Stomach (tissue), 9 donors: ENCODE data around the gene ILF2. TPM values are rescaled to one million over a fixed set of nuclear protein-coding genes. Genes with fewer than 3 reads are reported as not detected.

Source experiments
- DNase-seq, 2 donors: peaks; one replicate each; pipeline versions ENCODE4 v3.0.0 to v3.0.0-alpha.2; 2013 to 2019
- H3K27ac ChIP-seq, 5 donors: fragments of 200-600 bp in 4 of 5; sonication (generic) in 4 of 5; one replicate each; pipeline ENCODE4 v1.5.1; 2013 to 2019; ENCODE audit warnings: mild to moderate bottlenecking in 1 of 5, moderate library complexity in 1 of 5
- H3K27me3 ChIP-seq, 3 donors: fragments of 200-600 bp; sonication (generic); one replicate each; pipeline ENCODE4 v1.5.1; 2017 to 2019; ENCODE audit warnings: mixed run types in 1 of 3
- H3K36me3 ChIP-seq, 4 donors: fragments of 200-600 bp; sonication (generic); 1 replicate in 3 of 4; 2 replicates in 1 of 4; pipeline ENCODE4 v1.5.1; 2016 to 2019
- H3K4me1 ChIP-seq, 4 donors: fragments of 200-600 bp; sonication (generic); one replicate each; pipeline ENCODE4 v1.5.1; 2016 to 2019
- H3K4me3 ChIP-seq, 4 donors: fragments of 200-600 bp; sonication (generic) in 3 of 4; one replicate each; pipeline ENCODE4 v1.5.1; 2016 to 2019; ENCODE audit warnings: mild to moderate bottlenecking in 1 of 4
- H3K9me3 ChIP-seq, 4 donors: fragments of 200-600 bp; sonication (generic); one replicate each; pipeline ENCODE4 v1.5.1; 2016 to 2019
- EP300 ChIP-seq: sonication (generic); formaldehyde crosslinking; IDR thresholded peaks from one replicate; pipeline ENCODE4 v1.6.1; 2017; ENCODE audit warnings: antibody characterized with exemption
- POLR2A ChIP-seq, 4 donors: fragments of 450-650 bp; IDR thresholded peaks; one replicate each; pipeline ENCODE4 v1.6.1; 2016; ENCODE audit warnings: antibody characterized with exemption in 4 of 4, control low read depth in 2 of 4, mild to moderate bottlenecking in 1 of 4, moderate library complexity in 1 of 4
- POLR2AphosphoS5 ChIP-seq, 3 donors: sonication (generic); formaldehyde crosslinking; IDR thresholded peaks; one replicate each; pipeline ENCODE4 v1.6.1; 2016; ENCODE audit warnings: antibody characterized with exemption in 3 of 3
- WGBS, 5 donors: extraction: QIAGEN DNeasy Blood & Tissue Kit in 3 of 5; methylation state at CpG; one replicate each; pipeline versions ENCODE4 v1.1.5 to v1.1.7; 2013 to 2018; 5-methylcytosine and 5-hydroxymethylcytosine counted together
- intact Hi-C: fragments of 100-400 bp; cut with DNase I; formaldehyde crosslinking; loops from one replicate; pipeline ENCODE4 v1.15.1; 2023; ENCODE audit warnings: low total_unique reads
- polyA plus RNA-seq, 3 donors: library from polyadenylated mRNA; stranded (reverse); fragments of 200-250 nt; gene quantifications; one replicate each; pipeline ENCODE4 v1.2.3, GENCODE V29; 2013
- total RNA-seq, 5 donors: library from RNA; depleted of rRNA; stranded (reverse); fragments of >200 nt; gene quantifications; one replicate each; pipeline versions ENCODE4 v1.1.0 to v1.2.3, GENCODE V29; 2014 to 2016
- TF ChIP-seq, protein P1 (sequence below), 7 experiments: fragments of 450-650 bp in 4 of 7; fragments of 200-600 bp in 3 of 7; sonication (generic) in 3 of 7; IDR thresholded peaks; one replicate each; pipeline ENCODE4 v1.5.1; 2016 to 2019; ENCODE audit warnings: antibody characterized with exemption in 7 of 7, control low read depth in 2 of 7, mild to moderate bottlenecking in 1 of 7
- donor health status: healthy with polysubstance abuse.
- donor health status: Bipolar disorder and iron deficiency.
- donor health status: healthy.

ILF2 gene
- total and polyA plus RNA-seq, 8 donors, result 17.1 to 138 (median 72.1) TPM

- WGBS, 5 donors, result 88 to 96% (median 93%) methylated on average over 9 of the region's 9 CpGs
- Histone ChIP-seq H3K36me3 (no peaks in the 10 kb centered on the region), H3K4me3 (no peak overlapping the region), H3K27ac (no peak overlapping the region), H3K27me3 (no peaks in the 10 kb centered on the region), H3K9me3 (no peaks in the 10 kb centered on the region), H3K4me1 (no peaks in the 10 kb centered on the region)
- TF ChIP-seq POLR2A (IDR thresholded peaks at IDR 0.05) (no peak), POLR2AphosphoS5 (IDR thresholded peaks at IDR 0.05) (no peak), EP300 (no peak)
- TF ChIP-seq, protein P1, sequence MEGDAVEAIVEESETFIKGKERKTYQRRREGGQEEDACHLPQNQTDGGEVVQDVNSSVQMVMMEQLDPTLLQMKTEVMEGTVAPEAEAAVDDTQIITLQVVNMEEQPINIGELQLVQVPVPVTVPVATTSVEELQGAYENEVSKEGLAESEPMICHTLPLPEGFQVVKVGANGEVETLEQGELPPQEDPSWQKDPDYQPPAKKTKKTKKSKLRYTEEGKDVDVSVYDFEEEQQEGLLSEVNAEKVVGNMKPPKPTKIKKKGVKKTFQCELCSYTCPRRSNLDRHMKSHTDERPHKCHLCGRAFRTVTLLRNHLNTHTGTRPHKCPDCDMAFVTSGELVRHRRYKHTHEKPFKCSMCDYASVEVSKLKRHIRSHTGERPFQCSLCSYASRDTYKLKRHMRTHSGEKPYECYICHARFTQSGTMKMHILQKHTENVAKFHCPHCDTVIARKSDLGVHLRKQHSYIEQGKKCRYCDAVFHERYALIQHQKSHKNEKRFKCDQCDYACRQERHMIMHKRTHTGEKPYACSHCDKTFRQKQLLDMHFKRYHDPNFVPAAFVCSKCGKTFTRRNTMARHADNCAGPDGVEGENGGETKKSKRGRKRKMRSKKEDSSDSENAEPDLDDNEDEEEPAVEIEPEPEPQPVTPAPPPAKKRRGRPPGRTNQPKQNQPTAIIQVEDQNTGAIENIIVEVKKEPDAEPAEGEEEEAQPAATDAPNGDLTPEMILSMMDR (IDR thresholded peaks at IDR 0.05), result no peak
- intact Hi-C loops, result no loop called here
- DNase-seq, result no peak
Measured at GRCh38 chr1:153705484-153705883, 34.7 kb upstream of the ILF2 start.

- no peak overlapping the region for H3K27ac ChIP-seq
Measured at GRCh38 chr1:153699768-153700167, 29.0 kb upstream of the ILF2 start.

GRCh38 chr1:153698923-153699714, 28.3 kb upstream of the ILF2 start:
- Histone ChIP-seq H3K4me1 (peaks cover 0 to 33% (median 23%) of the 10 kb centered on the region in 4 donors), H3K27ac (peak overlapping the region in 4 of 5 donors; percentile 77 to 89 (median 84)), H3K9me3 (no peaks in the 10 kb centered on the region), H3K36me3 (no peaks in the 10 kb centered on the region), H3K4me3 (no peak overlapping the region), H3K27me3 (no peaks in the 10 kb centered on the region)
- TF ChIP-seq, protein P1 (IDR thresholded peaks at IDR 0.05), result no peak
- TF ChIP-seq POLR2AphosphoS5 (IDR thresholded peaks at IDR 0.05) (no peak), EP300 (no peak), POLR2A (IDR thresholded peaks at IDR 0.05) (no peak)
- no peak for DNase-seq
- 80 to 95% (median 89%) methylated on average over 6 of the region's 6 CpGs for WGBS, 5 donors
- intact Hi-C loops, result no loop called here

More at GRCh38 chr1:153699768-153700167, 29.0 kb upstream of the ILF2 start:
- no peak overlapping the region for H3K4me3 ChIP-seq
- TF ChIP-seq EP300 (no peak), POLR2A (IDR thresholded peaks at IDR 0.05) (no peak), POLR2AphosphoS5 (IDR thresholded peaks at IDR 0.05) (no peak)
- TF ChIP-seq, protein P1 (IDR thresholded peaks at IDR 0.05), result no peak
- H3K27me3 ChIP-seq, result no peaks in the 10 kb centered on the region
- H3K9me3 ChIP-seq, result no peaks in the 10 kb centered on the region
- H3K36me3 ChIP-seq, result no peaks in the 10 kb centered on the region
- H3K4me1 ChIP-seq, result peaks cover 0 to 33% (median 23%) of the 10 kb centered on the region in 4 donors
- intact Hi-C loops, result no loop called here
- 82 to 94% (median 90%) methylated on average over 6 of the region's 6 CpGs for WGBS, 5 donors
- no peak for DNase-seq

- TF ChIP-seq EP300 (peak; percentile 26), POLR2AphosphoS5 (IDR thresholded peaks at IDR 0.05) (peak in 2 of 3 donors; percentile 20 to 23)
- TF ChIP-seq, protein P1 (IDR thresholded peaks at IDR 0.05), result no peak
- Histone ChIP-seq H3K4me3 (peak overlapping the region in 2 of 4 donors; percentile 12 to 18), H3K36me3 (peaks cover 0 to 4% (median 0%) of the 10 kb centered on the region in 4 donors), H3K27ac (peak overlapping the region; percentile 16 to 89 (median 81)), H3K9me3 (no peaks in the 10 kb centered on the region), H3K27me3 (no peaks in the 10 kb centered on the region), H3K4me1 (peaks cover 0 to 33% (median 23%) of the 10 kb centered on the region in 4 donors)
- DNase-seq, result peak in 1 of 2 donors; percentile 90
- 24 to 36% (median 32%) methylated on average over 25 to 29 of the region's 29 CpGs for WGBS, 5 donors
- intact Hi-C loops, result no loop called here
Measured at GRCh38 chr1:153698020-153698922, 27.5 kb upstream of the ILF2 start.
